Measurements from ENCODE around the gene SUGCT.

SUGCT gene

GRCh38 chr7:40715053-40715430 lies 580.2 kb downstream of the SUGCT start:
- Histone ChIP-seq H2BK5ac (ENCODE audit: low read depth, low read length, poor library complexity) (no peak overlapping the region), H3K79me2 (ENCODE audit: control insufficient read depth, insufficient read depth, low read length, poor library complexity) (no peaks in the 10 kb centered on the region), H2BK12ac (ENCODE audit: low read length) (peak overlapping the region; percentile 30), H3K27ac (ENCODE audit: low read depth, low read length) (no peak overlapping the region), H3K14ac (ENCODE audit: low read length) (no peak overlapping the region), H3K9me3 (ENCODE audit: insufficient read depth, low read depth, low read length) (no peaks in the 10 kb centered on the region), H3K18ac (ENCODE audit: low read length) (no peak overlapping the region), H2AFZ (ENCODE audit: insufficient read depth, low read length, poor library complexity) (no peak overlapping the region), H3K36me3 (ENCODE audit: control insufficient read depth in 1 of 2, insufficient read depth in 2 of 2, low read length in 2 of 2) (no peaks in the 10 kb centered on the region), H3K79me1 (ENCODE audit: low read length) (peaks cover 11% of the 10 kb centered on the region), H4K12ac (ENCODE audit: low read depth, low read length) (no peak overlapping the region), H3K9ac (ENCODE audit: low read length) (no peak overlapping the region), H3K4me1 (ENCODE audit: control insufficient read depth in 1 of 2, insufficient read depth in 2 of 2, low read length in 2 of 2) (peaks cover 3 to 5% of the 10 kb centered on the region in 2 experiments), H3K27me3 (ENCODE audit: insufficient read depth, low read length) (no peaks in the 10 kb centered on the region), H3K4me3 (ENCODE audit: low read depth, low read length) (no peak overlapping the region), H3K23ac (ENCODE audit: low read length) (no peak overlapping the region), H3K4me2 (ENCODE audit: low read length) (no peak overlapping the region), H3K4ac (ENCODE audit: low read depth, low read length) (no peak overlapping the region), H4K91ac (ENCODE audit: low read depth, low read length) (peak overlapping the region; percentile 0), H2BK120ac (ENCODE audit: insufficient read depth, low read length, poor library complexity) (no peak overlapping the region), H4K8ac (ENCODE audit: low read depth, low read length) (no peak overlapping the region), H2AK5ac (ENCODE audit: low read length) (peak overlapping the region; percentile 13)
- no peak for DNase-seq
- WGBS (ENCODE audit: extremely low coverage, insufficient coverage, insufficient read length) = no CpG with 5 or more reads among the region's 3 CpGs

- Histone ChIP-seq H4K12ac (ENCODE audit: low read depth, low read length) (no peak overlapping the region), H2BK5ac (ENCODE audit: low read depth, low read length, poor library complexity) (peak overlapping the region; percentile 23), H4K91ac (ENCODE audit: low read depth, low read length) (peak overlapping the region; percentile 55), H2AK5ac (ENCODE audit: low read length) (no peak overlapping the region), H3K27ac (ENCODE audit: low read depth, low read length) (peak overlapping the region; percentile 29), H3K79me1 (ENCODE audit: low read length) (peaks cover 11% of the 10 kb centered on the region), H2AFZ (ENCODE audit: insufficient read depth, low read length, poor library complexity) (no peak overlapping the region), H2BK120ac (ENCODE audit: insufficient read depth, low read length, poor library complexity) (peak overlapping the region; percentile 48), H3K4ac (ENCODE audit: low read depth, low read length) (no peak overlapping the region), H3K4me2 (ENCODE audit: low read length) (no peak overlapping the region), H3K9me3 (ENCODE audit: insufficient read depth, low read depth, low read length) (no peaks in the 10 kb centered on the region), H3K36me3 (ENCODE audit: control insufficient read depth in 1 of 2, insufficient read depth in 2 of 2, low read length in 2 of 2) (no peaks in the 10 kb centered on the region), H4K8ac (ENCODE audit: low read depth, low read length) (no peak overlapping the region), H3K4me1 (ENCODE audit: control insufficient read depth in 1 of 2, insufficient read depth in 2 of 2, low read length in 2 of 2) (peaks cover 3 to 5% of the 10 kb centered on the region in 2 experiments), H3K14ac (ENCODE audit: low read length) (no peak overlapping the region), H3K79me2 (ENCODE audit: control insufficient read depth, insufficient read depth, low read length, poor library complexity) (no peaks in the 10 kb centered on the region), H3K4me3 (ENCODE audit: low read depth, low read length) (no peak overlapping the region), H3K23ac (ENCODE audit: low read length) (no peak overlapping the region), H3K18ac (ENCODE audit: low read length) (no peak overlapping the region), H2BK12ac (ENCODE audit: low read length) (no peak overlapping the region), H3K9ac (ENCODE audit: low read length) (no peak overlapping the region), H3K27me3 (ENCODE audit: insufficient read depth, low read length) (no peaks in the 10 kb centered on the region)
- no peak for DNase-seq
Observed at GRCh38 chr7:40716052-40716451, 581.2 kb downstream of the SUGCT start.

- H3K79me2 ChIP-seq (ENCODE audit: control insufficient read depth, insufficient read depth, low read length, poor library complexity) = no peaks in the 10 kb centered on the region
- no peaks in the 10 kb centered on the region for H3K9me3 ChIP-seq (ENCODE audit: insufficient read depth, low read depth, low read length)
- no peak overlapping the region for H3K4me2 ChIP-seq (ENCODE audit: low read length)
- no peaks in the 10 kb centered on the region for H3K36me3 ChIP-seq (ENCODE audit: control insufficient read depth in 1 of 2, insufficient read depth in 2 of 2, low read length in 2 of 2)
- H4K91ac ChIP-seq (ENCODE audit: low read depth, low read length) = peak overlapping the region; percentile 72
- peaks cover 9% of the 10 kb centered on the region for H3K79me1 ChIP-seq (ENCODE audit: low read length)
- no peak overlapping the region for H2AFZ ChIP-seq (ENCODE audit: insufficient read depth, low read length, poor library complexity)
- H2BK12ac ChIP-seq (ENCODE audit: low read length) = no peak overlapping the region
- no peaks in the 10 kb centered on the region for H3K27me3 ChIP-seq (ENCODE audit: insufficient read depth, low read length)
- DNase-seq = peak; percentile 70 to 77
- peak overlapping the region; percentile 84 for H3K27ac ChIP-seq (ENCODE audit: low read depth, low read length)
- H4K12ac ChIP-seq (ENCODE audit: low read depth, low read length) = no peak overlapping the region
- H3K9ac ChIP-seq (ENCODE audit: low read length) = no peak overlapping the region
- no CpG with 5 or more reads among the region's 9 CpGs for WGBS (ENCODE audit: extremely low coverage, insufficient coverage, insufficient read length)
- H2BK5ac ChIP-seq (ENCODE audit: low read depth, low read length, poor library complexity) = peak overlapping the region; percentile 66
- H3K4me3 ChIP-seq (ENCODE audit: low read depth, low read length) = no peak overlapping the region
- H3K23ac ChIP-seq (ENCODE audit: low read length) = no peak overlapping the region
- peaks cover 3 to 5% of the 10 kb centered on the region in 2 experiments for H3K4me1 ChIP-seq (ENCODE audit: control insufficient read depth in 1 of 2, insufficient read depth in 2 of 2, low read length in 2 of 2)
- no peak overlapping the region for H3K18ac ChIP-seq (ENCODE audit: low read length)
- H3K4ac ChIP-seq (ENCODE audit: low read depth, low read length) = no peak overlapping the region
- no peak overlapping the region for H3K14ac ChIP-seq (ENCODE audit: low read length)
- no peak overlapping the region for H2AK5ac ChIP-seq (ENCODE audit: low read length)
- peak overlapping the region; percentile 49 for H2BK120ac ChIP-seq (ENCODE audit: insufficient read depth, low read length, poor library complexity)
- no peak overlapping the region for H4K8ac ChIP-seq (ENCODE audit: low read depth, low read length)
Observed at GRCh38 chr7:40717242-40717641, 582.4 kb downstream of the SUGCT start.

GRCh38 chr7:40720416-40720815 lies 585.6 kb downstream of the SUGCT start:
- Histone ChIP-seq H4K12ac (ENCODE audit: low read depth, low read length) (no peak overlapping the region), H3K4ac (ENCODE audit: low read depth, low read length) (no peak overlapping the region), H4K8ac (ENCODE audit: low read depth, low read length) (no peak overlapping the region), H2BK5ac (ENCODE audit: low read depth, low read length, poor library complexity) (no peak overlapping the region), H3K9me3 (ENCODE audit: insufficient read depth, low read depth, low read length) (no peaks in the 10 kb centered on the region), H3K9ac (ENCODE audit: low read length) (no peak overlapping the region), H3K4me2 (ENCODE audit: low read length) (no peak overlapping the region), H3K79me1 (ENCODE audit: low read length) (peaks cover 8% of the 10 kb centered on the region), H3K36me3 (ENCODE audit: control insufficient read depth in 1 of 2, insufficient read depth in 2 of 2, low read length in 2 of 2) (no peaks in the 10 kb centered on the region), H3K79me2 (ENCODE audit: control insufficient read depth, insufficient read depth, low read length, poor library complexity) (no peaks in the 10 kb centered on the region), H2AK5ac (ENCODE audit: low read length) (no peak overlapping the region), H3K27ac (ENCODE audit: low read depth, low read length) (no peak overlapping the region), H3K14ac (ENCODE audit: low read length) (no peak overlapping the region), H4K91ac (ENCODE audit: low read depth, low read length) (no peak overlapping the region), H3K18ac (ENCODE audit: low read length) (no peak overlapping the region), H2BK120ac (ENCODE audit: insufficient read depth, low read length, poor library complexity) (no peak overlapping the region), H3K23ac (ENCODE audit: low read length) (no peak overlapping the region), H3K4me1 (ENCODE audit: control insufficient read depth in 1 of 2, insufficient read depth in 2 of 2, low read length in 2 of 2) (peaks cover 3 to 5% of the 10 kb centered on the region in 2 experiments), H2AFZ (ENCODE audit: insufficient read depth, low read length, poor library complexity) (no peak overlapping the region), H3K4me3 (ENCODE audit: low read depth, low read length) (no peak overlapping the region), H3K27me3 (ENCODE audit: insufficient read depth, low read length) (no peaks in the 10 kb centered on the region), H2BK12ac (ENCODE audit: low read length) (no peak overlapping the region)
- WGBS (ENCODE audit: extremely low coverage, insufficient coverage, insufficient read length) = no CpG with 5 or more reads among the region's 1 CpG
- DNase-seq = no peak

Measured in trophoblast cell (in vitro differentiated cells and primary cell).